Activated B cell treated with CpG ODN at 0.5 μM for 24 hours (primary cell): Measurements from ENCODE around the gene FAT1. TPM values are rescaled to one million over a fixed set of nuclear protein-coding genes. Genes with fewer than 3 reads are reported as not detected.

Experiments used
- ATAC-seq: fragments of 200-7000 bp; cut with Tn5 transposase; one replicate; pipeline ENCODE4 v1.10.0; 2021; ENCODE audit warnings: low read depth, mild to moderate bottlenecking, moderate library complexity
- CTCF ChIA-PET: fragments of 350-600 bp; sonication (Branson Sonifier 250); formaldehyde crosslinking; loops from one replicate; lab custom pipeline; 2021; ENCODE audit warnings: antibody characterized with exemption; lab: Charles Lee
- POLR2A ChIA-PET: fragments of 350-600 bp; sonication (Branson Sonifier 250); formaldehyde crosslinking; loops from one replicate; lab custom pipeline; 2021; ENCODE audit warnings: antibody characterized with exemption; lab: Charles Lee
- DNase-seq: peaks from one replicate; pipeline ENCODE4 v3.0.0; 2022
- H3K27ac Mint-ChIP-seq: one replicate; pipeline ENCODE4 v1.8.0; 2020; ENCODE audit warnings: mixed read lengths
- H3K27me3 Mint-ChIP-seq: one replicate; pipeline ENCODE4 v1.8.0; 2021; ENCODE audit warnings: mixed read lengths
- H3K36me3 Mint-ChIP-seq: one replicate; pipeline ENCODE4 v1.8.0; 2021; ENCODE audit warnings: low read depth, mixed read lengths
- H3K4me1 Mint-ChIP-seq: one replicate; pipeline ENCODE4 v1.8.0; 2021; ENCODE audit warnings: mixed read lengths
- H3K4me3 Mint-ChIP-seq: one replicate; pipeline ENCODE4 v1.8.0; 2020; ENCODE audit warnings: mild to moderate bottlenecking, mixed read lengths
- H3K9me3 Mint-ChIP-seq: one replicate; pipeline ENCODE4 v1.8.0; 2020; ENCODE audit warnings: mixed read lengths
- CTCF ChIP-seq: fragments of 200-600 bp; IDR thresholded peaks from one replicate; pipeline ENCODE4 v1.8.0; 2022; ENCODE audit warnings: antibody characterized with exemption, mild to moderate bottlenecking
- intact Hi-C: fragments of 100-400 bp; cut with micrococcal nuclease; formaldehyde crosslinking; loops from one replicate; pipeline ENCODE4 v1.15.1; 2024
- total RNA-seq: library from RNA; stranded (reverse); gene quantifications from 2 replicates; pipeline ENCODE4 v1.2.3, GENCODE V29; 2022

FAT1 gene
- total RNA-seq, 1 donor from 2014 or later: not detected

GRCh38 chr4:186586205-186586604 is 137.5 kb downstream of the FAT1 start:
- ChIA-PET CTCF (interaction anchor here (1.6 kb wide), 1 partner anchor 7 kb away, joined by 3 read pairs; no protein-coding TSS in a partner anchor), POLR2A (no interaction called here)
- Mint-ChIP-seq H3K27me3 (no peaks in the 10 kb centered on the region), H3K27ac (no peak overlapping the region), H3K4me1 (no peaks in the 10 kb centered on the region), H3K4me3 (no peak overlapping the region), H3K9me3 (peaks cover 4% of the 10 kb centered on the region), H3K36me3 (no peaks in the 10 kb centered on the region)
- intact Hi-C loops: loop anchor here (10.0 kb wide), 1 partner anchor 431 kb away; no protein-coding TSS in a partner anchor
- DNase-seq (no peak), ATAC-seq (no peak)
- TF ChIP-seq CTCF: no peak

GRCh38 chr4:186584912-186585311 is 138.7 kb downstream of the FAT1 start:
- no peak for TF ChIP-seq CTCF
- no peaks in the 10 kb centered on the region for H3K36me3 Mint-ChIP-seq
- ChIA-PET CTCF (interaction anchor here (1.6 kb wide), 1 partner anchor 9 kb away, joined by 3 read pairs; no protein-coding TSS in a partner anchor), POLR2A (no interaction called here)
- H3K27me3 Mint-ChIP-seq: no peaks in the 10 kb centered on the region
- ATAC-seq: no peak
- peaks cover 4% of the 10 kb centered on the region for H3K9me3 Mint-ChIP-seq
- intact Hi-C loops: loop anchor here (10.0 kb wide), 1 partner anchor 430 kb away; no protein-coding TSS in a partner anchor
- no peak overlapping the region for H3K4me3 Mint-ChIP-seq
- no peak for DNase-seq
- H3K4me1 Mint-ChIP-seq: no peaks in the 10 kb centered on the region
- H3K27ac Mint-ChIP-seq: no peak overlapping the region

- no peaks in the 10 kb centered on the region for H3K27me3 Mint-ChIP-seq
- TF ChIP-seq CTCF: no peak
- H3K4me1 Mint-ChIP-seq: no peaks in the 10 kb centered on the region
- no peak for DNase-seq
- peaks cover 6% of the 10 kb centered on the region for H3K9me3 Mint-ChIP-seq
- no peaks in the 10 kb centered on the region for H3K36me3 Mint-ChIP-seq
- H3K4me3 Mint-ChIP-seq: no peak overlapping the region
- no peak overlapping the region for H3K27ac Mint-ChIP-seq
- ATAC-seq: no peak
- ChIA-PET POLR2A (no interaction called here), CTCF (no interaction called here)
- intact Hi-C loops: loop anchor here (10.0 kb wide), 1 partner anchor 427 kb away; no protein-coding TSS in a partner anchor
Observed at GRCh38 chr4:186581421-186581820, 142.2 kb downstream of the FAT1 start.

GRCh38 chr4:186580669-186581068 is 143.0 kb downstream of the FAT1 start:
- Mint-ChIP-seq H3K36me3 (no peaks in the 10 kb centered on the region), H3K9me3 (peaks cover 6% of the 10 kb centered on the region), H3K4me3 (no peak overlapping the region), H3K27ac (no peak overlapping the region), H3K27me3 (no peaks in the 10 kb centered on the region), H3K4me1 (no peaks in the 10 kb centered on the region)
- ATAC-seq (no peak), DNase-seq (no peak)
- POLR2A ChIA-PET: no interaction called here
- no peak for TF ChIP-seq CTCF
- intact Hi-C loops: loop anchor here (10.0 kb wide), 1 partner anchor 426 kb away; no protein-coding TSS in a partner anchor
- CTCF ChIA-PET: no interaction called here

GRCh38 chr4:186570193-186570996 is 153.3 kb downstream of the FAT1 start:
- ATAC-seq: no peak
- H3K27me3 Mint-ChIP-seq: no peaks in the 10 kb centered on the region

More at GRCh38 chr4:186570193-186570996, 153.3 kb downstream of the FAT1 start:
- no peak overlapping the region for H3K27ac Mint-ChIP-seq
- ChIA-PET POLR2A (no interaction called here), CTCF (no interaction called here)
- no peak for TF ChIP-seq CTCF
- H3K4me3 Mint-ChIP-seq: no peak overlapping the region
- no peak for DNase-seq
- no peaks in the 10 kb centered on the region for H3K36me3 Mint-ChIP-seq
- intact Hi-C loops: no loop called here
- no peaks in the 10 kb centered on the region for H3K9me3 Mint-ChIP-seq
- no peaks in the 10 kb centered on the region for H3K4me1 Mint-ChIP-seq
